NT2/D1 (cell line): ENCODE results near the gene UBE4B.
"Not testable (repeated sequence)": the region's sequence is repeated elsewhere in the genome, so short reads cannot be mapped to it uniquely, and the experiment has no call there.

ENCODE experiments used
- DNase-seq: peaks from one replicate; pipeline ENCODE4 v3.0.0-alpha.2; 2011; ENCODE audit warnings: low read depth, low spot score
- H3K27me3 ChIP-seq: 2 replicates; pipeline ENCODE4 v1.6.0; 2011; ENCODE audit warnings: mild to moderate bottlenecking; ENCODE audit not compliant: insufficient read length, insufficient read depth
- H3K36me3 ChIP-seq: 2 replicates; pipeline ENCODE4 v1.6.1; 2011; ENCODE audit warnings: mild to moderate bottlenecking, low read length, mixed read lengths; ENCODE audit not compliant: insufficient read depth, insufficient read length
- H3K4me1 ChIP-seq: 2 replicates; pipeline ENCODE4 v1.5.1; 2011; ENCODE audit not compliant: insufficient read depth, insufficient read length
- H3K4me3 ChIP-seq: 2 replicates; pipeline ENCODE4 v1.5.1; 2011; ENCODE audit warnings: low read depth; ENCODE audit not compliant: insufficient read length
- H3K9ac ChIP-seq: 2 replicates; pipeline ENCODE4 v1.6.0; 2011; ENCODE audit warnings: low read depth; ENCODE audit not compliant: insufficient read length
- H3K9me3 ChIP-seq: 2 replicates; pipeline ENCODE4 v1.5.1; 2011; ENCODE audit warnings: mild to moderate bottlenecking, low read length; ENCODE audit not compliant: insufficient read depth
- SUZ12 ChIP-seq: IDR thresholded peaks from 2 replicates; pipeline ENCODE4 v1.6.1; 2011; ENCODE audit not compliant: insufficient read length, insufficient read depth; ENCODE audit errors: extremely low read depth
- YY1 ChIP-seq: IDR thresholded peaks from 2 replicates; pipeline ENCODE4 v1.6.1; 2011; ENCODE audit not compliant: insufficient read length, insufficient read depth
- ZNF274 ChIP-seq: IDR thresholded peaks from 2 replicates; pipeline ENCODE4 v1.6.1; 2011; ENCODE audit warnings: mild to moderate bottlenecking, low read depth, low read length

UBE4B gene

GRCh38 chr1:10189659-10190058 lies 156.9 kb downstream of the UBE4B start:
- no peaks in the 10 kb centered on the region for H3K4me1 ChIP-seq
- TF ChIP-seq ZNF274 (no peak), YY1 (no peak), SUZ12 (no peak)
- H3K4me3 ChIP-seq = no peak overlapping the region
- DNase-seq = no peak
- no peaks in the 10 kb centered on the region for H3K27me3 ChIP-seq
- H3K36me3 ChIP-seq = no peaks in the 10 kb centered on the region
- H3K9ac ChIP-seq = no peak overlapping the region
- H3K9me3 ChIP-seq = no peaks in the 10 kb centered on the region

GRCh38 chr1:10192263-10192662 lies 159.5 kb downstream of the UBE4B start:
- H3K36me3 ChIP-seq = no peaks in the 10 kb centered on the region
- no peak for DNase-seq
- H3K9me3 ChIP-seq = no peaks in the 10 kb centered on the region
- H3K9ac ChIP-seq = no peak overlapping the region
- H3K27me3 ChIP-seq = no peaks in the 10 kb centered on the region
- TF ChIP-seq ZNF274 (no peak), SUZ12 (no peak)
- no peaks in the 10 kb centered on the region for H3K4me1 ChIP-seq
- H3K4me3 ChIP-seq = no peak overlapping the region

GRCh38 chr1:10193288-10193687 lies 160.5 kb downstream of the UBE4B start:
- no peak for DNase-seq
- H3K9ac ChIP-seq = no peak overlapping the region
- TF ChIP-seq ZNF274 (no peak), SUZ12 (no peak), YY1 (no peak)
- H3K4me3 ChIP-seq = no peak overlapping the region
- H3K9me3 ChIP-seq = no peaks in the 10 kb centered on the region
- H3K27me3 ChIP-seq = no peaks in the 10 kb centered on the region
- no peaks in the 10 kb centered on the region for H3K36me3 ChIP-seq
- no peaks in the 10 kb centered on the region for H3K4me1 ChIP-seq

- TF ChIP-seq YY1 = no peak
- no peak for TF ChIP-seq SUZ12
- no peak for TF ChIP-seq ZNF274
- Histone ChIP-seq H3K9ac (no peak overlapping the region), H3K4me1 (no peaks in the 10 kb centered on the region), H3K4me3 (no peak overlapping the region), H3K9me3 (no peaks in the 10 kb centered on the region), H3K36me3 (no peaks in the 10 kb centered on the region), H3K27me3 (no peaks in the 10 kb centered on the region)
- DNase-seq = no peak
Measured at GRCh38 chr1:10195570-10195969, 162.8 kb downstream of the UBE4B start.

GRCh38 chr1:10196976-10197375 lies 164.2 kb downstream of the UBE4B start:
- H3K9me3 ChIP-seq = no peaks in the 10 kb centered on the region
- no peaks in the 10 kb centered on the region for H3K4me1 ChIP-seq
- no peaks in the 10 kb centered on the region for H3K27me3 ChIP-seq
- no peak overlapping the region for H3K9ac ChIP-seq
- no peaks in the 10 kb centered on the region for H3K36me3 ChIP-seq
- no peak overlapping the region for H3K4me3 ChIP-seq
- no peak for TF ChIP-seq YY1
- no peak for TF ChIP-seq SUZ12
- no peak for TF ChIP-seq ZNF274
- DNase-seq = no peak

- H3K9ac ChIP-seq = no peak overlapping the region
- DNase-seq = no peak
- no peak overlapping the region for H3K4me3 ChIP-seq
- H3K36me3 ChIP-seq = no peaks in the 10 kb centered on the region
- no peaks in the 10 kb centered on the region for H3K4me1 ChIP-seq
- no peaks in the 10 kb centered on the region for H3K9me3 ChIP-seq
- TF ChIP-seq SUZ12 (no peak), ZNF274 (no peak), YY1 (no peak)
- H3K27me3 ChIP-seq = no peaks in the 10 kb centered on the region
Measured at GRCh38 chr1:10200620-10201019, 167.9 kb downstream of the UBE4B start.

- Histone ChIP-seq H3K9me3 (no peaks in the 10 kb centered on the region), H3K9ac (no peak overlapping the region), H3K4me3 (no peak overlapping the region), H3K27me3 (no peaks in the 10 kb centered on the region), H3K4me1 (no peaks in the 10 kb centered on the region), H3K36me3 (no peaks in the 10 kb centered on the region)
- TF ChIP-seq YY1 (no peak), ZNF274 (no peak), SUZ12 (no peak)
- DNase-seq = no peak
Measured at GRCh38 chr1:10204003-10204642, 171.4 kb downstream of the UBE4B start.

GRCh38 chr1:10205206-10205605 lies 172.4 kb downstream of the UBE4B start:
- not testable (repeated sequence) for DNase-seq, H3K4me1 ChIP-seq, H3K4me3 ChIP-seq, H3K9me3 ChIP-seq, H3K9ac ChIP-seq, H3K36me3 ChIP-seq, H3K27me3 ChIP-seq
